ENCODE measurements around the gene ATP5PB.

The ATP5PB gene

DNA sequence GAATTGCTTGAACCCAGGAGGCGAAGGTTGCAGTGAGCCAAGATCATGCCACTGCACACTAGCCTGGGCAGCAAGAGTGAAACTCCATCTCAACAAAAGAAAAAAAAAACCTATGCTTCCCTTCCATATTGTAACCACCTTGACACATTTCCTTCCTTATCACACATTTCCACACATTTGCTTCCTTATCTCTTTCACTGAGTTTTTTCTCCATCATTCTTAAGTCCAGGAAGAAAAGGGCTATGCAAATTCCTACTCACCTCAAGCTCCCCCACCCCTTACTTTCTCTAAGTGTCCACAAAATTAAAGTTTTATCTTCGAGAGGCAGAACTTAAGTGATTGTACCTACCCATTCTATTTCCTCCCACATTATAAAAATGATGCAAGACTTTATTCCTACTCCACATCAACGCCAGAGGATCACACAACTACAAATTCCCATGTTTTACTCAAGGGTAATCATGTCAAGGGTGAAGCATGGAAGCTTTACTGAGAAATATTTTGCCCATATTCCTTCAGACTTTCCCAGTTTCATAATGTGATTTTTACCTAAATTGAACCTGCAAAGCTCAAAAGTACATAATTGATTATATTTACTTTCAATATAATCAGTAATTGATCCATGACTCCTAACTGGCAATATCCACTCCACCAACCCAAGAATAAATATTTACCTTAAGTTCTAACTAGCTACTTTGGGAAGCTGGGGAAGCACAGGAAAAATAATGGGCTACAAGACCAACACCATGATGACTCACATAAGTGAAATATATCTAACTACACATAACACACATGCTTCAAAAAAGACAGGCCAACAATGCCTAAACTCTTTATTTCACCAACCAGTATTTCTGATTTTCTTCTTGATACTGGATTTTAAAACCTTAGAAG is 9.6 kb upstream of the ATP5PB start:
- Histone ChIP-seq H3K4me3 (ENCODE audit: low read depth, low read length, poor library complexity, severe bottlenecking) (no peak overlapping the region), H2AFZ (ENCODE audit: low read length) (no peak overlapping the region), H3K9me2 (ENCODE audit: low read depth, low read length) (no peaks in the 10 kb centered on the region), H3K9me3 (ENCODE audit: low read length) (no peaks in the 10 kb centered on the region), H4K20me1 (ENCODE audit: insufficient read depth, low read length) (no peaks in the 10 kb centered on the region), H3F3A (ENCODE audit: insufficient read depth, low read length) (no peaks in the 10 kb centered on the region; the same call in 1 of the 2 replicates), H3K27ac (ENCODE audit: low read depth, low read length, poor library complexity, severe bottlenecking) (no peak overlapping the region), H3K79me2 (ENCODE audit: insufficient read depth, low read length) (no peaks in the 10 kb centered on the region), H3K9ac (ENCODE audit: low read length) (no peak overlapping the region), H3K4me2 (ENCODE audit: low read length) (no peak overlapping the region), H3K36me3 (ENCODE audit: insufficient read depth, low read length) (peaks cover 76% of the 10 kb centered on the region), H3K4me1 (ENCODE audit: insufficient read depth, low read length, severe bottlenecking) (no peaks in the 10 kb centered on the region), H3K27me3 (ENCODE audit: insufficient read depth, low read length) (no peaks in the 10 kb centered on the region)
- no peak for TF ChIP-seq EZH2 (IDR thresholded peaks at IDR 0.05; ENCODE audit: borderline replicate concordance, low read length)
- TF ChIP-seq, protein P1, sequence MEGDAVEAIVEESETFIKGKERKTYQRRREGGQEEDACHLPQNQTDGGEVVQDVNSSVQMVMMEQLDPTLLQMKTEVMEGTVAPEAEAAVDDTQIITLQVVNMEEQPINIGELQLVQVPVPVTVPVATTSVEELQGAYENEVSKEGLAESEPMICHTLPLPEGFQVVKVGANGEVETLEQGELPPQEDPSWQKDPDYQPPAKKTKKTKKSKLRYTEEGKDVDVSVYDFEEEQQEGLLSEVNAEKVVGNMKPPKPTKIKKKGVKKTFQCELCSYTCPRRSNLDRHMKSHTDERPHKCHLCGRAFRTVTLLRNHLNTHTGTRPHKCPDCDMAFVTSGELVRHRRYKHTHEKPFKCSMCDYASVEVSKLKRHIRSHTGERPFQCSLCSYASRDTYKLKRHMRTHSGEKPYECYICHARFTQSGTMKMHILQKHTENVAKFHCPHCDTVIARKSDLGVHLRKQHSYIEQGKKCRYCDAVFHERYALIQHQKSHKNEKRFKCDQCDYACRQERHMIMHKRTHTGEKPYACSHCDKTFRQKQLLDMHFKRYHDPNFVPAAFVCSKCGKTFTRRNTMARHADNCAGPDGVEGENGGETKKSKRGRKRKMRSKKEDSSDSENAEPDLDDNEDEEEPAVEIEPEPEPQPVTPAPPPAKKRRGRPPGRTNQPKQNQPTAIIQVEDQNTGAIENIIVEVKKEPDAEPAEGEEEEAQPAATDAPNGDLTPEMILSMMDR (IDR thresholded peaks at IDR 0.05; ENCODE audit: low read length), result no peak

DNA sequence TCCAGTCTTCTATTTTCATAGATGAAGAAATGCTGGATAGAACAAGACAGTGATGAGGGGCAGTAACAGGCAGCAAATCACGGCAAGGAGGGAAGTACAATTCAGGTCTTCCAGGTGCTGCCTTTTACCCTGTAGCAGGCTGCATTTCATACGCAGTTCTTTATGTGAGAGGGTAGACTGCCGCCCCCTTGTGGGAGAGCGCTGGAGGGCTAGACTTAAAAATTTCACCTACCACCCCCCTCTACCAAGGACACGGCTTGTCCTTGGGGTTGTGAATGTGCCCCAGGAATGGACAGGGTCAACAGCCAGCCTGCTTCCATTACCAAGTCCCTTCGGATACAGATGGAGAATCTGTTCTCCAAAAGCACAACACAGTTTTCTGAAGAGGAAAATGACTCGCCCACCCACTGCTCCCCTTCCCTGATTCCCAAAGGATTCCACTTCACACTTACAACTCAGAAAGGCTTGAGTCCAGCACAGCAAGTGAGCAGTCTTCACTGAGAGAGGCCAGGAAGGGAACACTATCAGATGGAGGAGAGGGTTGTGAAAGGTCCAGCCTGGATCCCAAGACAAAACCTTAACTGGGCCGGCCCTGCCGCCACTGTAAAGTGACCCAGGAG is 7.6 kb upstream of the ATP5PB start:
- Histone ChIP-seq H3K4me3 (ENCODE audit: low read depth, low read length, poor library complexity, severe bottlenecking) (no peak overlapping the region), H4K20me1 (ENCODE audit: insufficient read depth, low read length) (no peaks in the 10 kb centered on the region), H3K79me2 (ENCODE audit: insufficient read depth, low read length) (no peaks in the 10 kb centered on the region), H3K4me2 (ENCODE audit: low read length) (no peak overlapping the region), H3K27ac (ENCODE audit: low read depth, low read length, poor library complexity, severe bottlenecking) (no peak overlapping the region), H3K36me3 (ENCODE audit: insufficient read depth, low read length) (peaks cover 96% of the 10 kb centered on the region), H3K4me1 (ENCODE audit: insufficient read depth, low read length, severe bottlenecking) (peaks cover 6% of the 10 kb centered on the region), H3K9me3 (ENCODE audit: low read length) (no peaks in the 10 kb centered on the region), H3K9me2 (ENCODE audit: low read depth, low read length) (no peaks in the 10 kb centered on the region), H3K9ac (ENCODE audit: low read length) (no peak overlapping the region), H2AFZ (ENCODE audit: low read length) (no peak overlapping the region), H3F3A (ENCODE audit: insufficient read depth, low read length) (no peaks in the 10 kb centered on the region; the same call in 1 of the 2 replicates), H3K27me3 (ENCODE audit: insufficient read depth, low read length) (no peaks in the 10 kb centered on the region)
- TF ChIP-seq, protein P1 (IDR thresholded peaks at IDR 0.05; ENCODE audit: low read length), result peak; percentile 85
- no peak for TF ChIP-seq EZH2 (IDR thresholded peaks at IDR 0.05; ENCODE audit: borderline replicate concordance, low read length)

DNA sequence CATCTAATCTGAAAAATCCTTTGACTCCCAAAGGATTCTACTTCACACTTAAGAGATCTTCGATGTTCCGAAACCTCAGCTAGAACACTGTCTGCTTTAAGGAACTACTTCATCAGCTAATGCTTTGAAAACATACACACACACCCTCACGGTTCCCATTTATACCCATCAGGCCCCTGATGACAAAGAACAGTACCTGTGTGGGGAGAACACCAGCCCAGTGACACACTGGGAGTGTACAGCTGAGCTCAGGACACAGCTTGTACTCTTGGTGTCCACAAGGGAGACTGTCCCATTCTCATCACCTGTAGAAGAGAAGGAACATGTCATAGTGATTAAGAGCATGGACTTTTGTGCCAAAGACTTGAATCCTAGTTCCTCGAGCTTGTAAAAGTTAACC is 6.8 kb upstream of the ATP5PB start:
- no peak overlapping the region for H3K4me2 ChIP-seq (ENCODE audit: low read length)
- no peak overlapping the region for H2AFZ ChIP-seq (ENCODE audit: low read length)
- no peaks in the 10 kb centered on the region for H3K27me3 ChIP-seq (ENCODE audit: insufficient read depth, low read length)

More for the DNA sequence above, 6.8 kb upstream of the ATP5PB start:
- Histone ChIP-seq H3K79me2 (ENCODE audit: insufficient read depth, low read length) (peaks cover 6% of the 10 kb centered on the region), H3K27ac (ENCODE audit: low read depth, low read length, poor library complexity, severe bottlenecking) (no peak overlapping the region), H3K9me3 (ENCODE audit: low read length) (no peaks in the 10 kb centered on the region), H3K4me1 (ENCODE audit: insufficient read depth, low read length, severe bottlenecking) (peaks cover 14% of the 10 kb centered on the region), H4K20me1 (ENCODE audit: insufficient read depth, low read length) (no peaks in the 10 kb centered on the region), H3K9me2 (ENCODE audit: low read depth, low read length) (no peaks in the 10 kb centered on the region), H3F3A (ENCODE audit: insufficient read depth, low read length) (no peaks in the 10 kb centered on the region; the same call in 1 of the 2 replicates), H3K4me3 (ENCODE audit: low read depth, low read length, poor library complexity, severe bottlenecking) (no peak overlapping the region), H3K36me3 (ENCODE audit: insufficient read depth, low read length) (peaks cover 100% of the 10 kb centered on the region), H3K9ac (ENCODE audit: low read length) (no peak overlapping the region; the same call in 1 of the 2 replicates)
- TF ChIP-seq, protein P1 (IDR thresholded peaks at IDR 0.05; ENCODE audit: low read length), result no peak
- TF ChIP-seq EZH2 (IDR thresholded peaks at IDR 0.05; ENCODE audit: borderline replicate concordance, low read length), result no peak
